ENCODE results near the gene ERGIC3. TPM values are rescaled to one million over a fixed set of nuclear protein-coding genes. Genes with fewer than 3 reads are reported as not detected.

Gene ERGIC3
- 254 and 292 TPM in 2 replicates for total RNA-seq (2012; rRNA removed)

GRCh38 chr20:35541783-35542662 lies at the start of gene ERGIC3:
ERGIC3 (plus strand) TSS chr20:35542078; CDS start chr20:35542098, 20 bp downstream.
- Histone ChIP-seq H3K36me3 (ENCODE audit: insufficient read depth, low read length) (peaks cover 13% of the 10 kb centered on the region), H3K27me3 (ENCODE audit: control insufficient read depth, insufficient read depth, low read length) (no peaks in the 10 kb centered on the region), H3K4me3 (ENCODE audit: low read length) (peak within 1 kb of the TSS; percentile 90)

GRCh38 chr20:35492352-35492751 lies 49.5 kb upstream of the ERGIC3 start:
- no peak overlapping the region for H3K4me3 ChIP-seq (ENCODE audit: low read length)
- no peaks in the 10 kb centered on the region for H3K9me3 ChIP-seq (replicated peaks; ENCODE audit: low read length)
- peaks cover 2% of the 10 kb centered on the region for H3K4me1 ChIP-seq (ENCODE audit: control insufficient read depth, insufficient read depth, low read length)
- H3K9ac ChIP-seq (ENCODE audit: low read depth, low read length), result no peak overlapping the region
- H3K4me2 ChIP-seq (ENCODE audit: low read length), result no peak overlapping the region
- peaks cover 55% of the 10 kb centered on the region for H3K36me3 ChIP-seq (ENCODE audit: insufficient read depth, low read length)
- H3K27me3 ChIP-seq (ENCODE audit: control insufficient read depth, insufficient read depth, low read length), result no peaks in the 10 kb centered on the region

More at GRCh38 chr20:35541783-35542662, at the start of gene ERGIC3:
- Histone ChIP-seq H3K9me3 (replicated peaks; ENCODE audit: low read length) (no peaks in the 10 kb centered on the region), H3K9ac (ENCODE audit: low read depth, low read length) (peak within 1 kb of the TSS; percentile 88), H3K4me2 (ENCODE audit: low read length) (peak within 1 kb of the TSS; percentile 85), H3K4me1 (ENCODE audit: control insufficient read depth, insufficient read depth, low read length) (peaks cover 12% of the 10 kb centered on the region)

- Histone ChIP-seq H3K4me2 (ENCODE audit: low read length) (no peak overlapping the region), H3K9ac (ENCODE audit: low read depth, low read length) (no peak overlapping the region), H3K4me1 (ENCODE audit: control insufficient read depth, insufficient read depth, low read length) (peaks cover 3% of the 10 kb centered on the region), H3K36me3 (ENCODE audit: insufficient read depth, low read length) (peaks cover 78% of the 10 kb centered on the region), H3K27me3 (ENCODE audit: control insufficient read depth, insufficient read depth, low read length) (no peaks in the 10 kb centered on the region), H3K4me3 (ENCODE audit: low read length) (no peak overlapping the region), H3K9me3 (replicated peaks; ENCODE audit: low read length) (no peaks in the 10 kb centered on the region)
These were observed 45.4 kb upstream of the ERGIC3 start for GRCh38 chr20:35496481-35496880.

GRCh38 chr20:35497320-35497719 lies 44.6 kb upstream of the ERGIC3 start:
- peak overlapping the region; percentile 41 for H3K9ac ChIP-seq (ENCODE audit: low read depth, low read length)
- no peak overlapping the region for H3K4me2 ChIP-seq (ENCODE audit: low read length)
- H3K27me3 ChIP-seq (ENCODE audit: control insufficient read depth, insufficient read depth, low read length), result no peaks in the 10 kb centered on the region
- no peaks in the 10 kb centered on the region for H3K9me3 ChIP-seq (replicated peaks; ENCODE audit: low read length)
- H3K4me3 ChIP-seq (ENCODE audit: low read length), result no peak overlapping the region
- H3K36me3 ChIP-seq (ENCODE audit: insufficient read depth, low read length), result peaks cover 84% of the 10 kb centered on the region
- H3K4me1 ChIP-seq (ENCODE audit: control insufficient read depth, insufficient read depth, low read length), result peaks cover 3% of the 10 kb centered on the region

- no peaks in the 10 kb centered on the region for H3K9me3 ChIP-seq (replicated peaks; ENCODE audit: low read length)
- no peak overlapping the region for H3K4me2 ChIP-seq (ENCODE audit: low read length)
- H3K27me3 ChIP-seq (ENCODE audit: control insufficient read depth, insufficient read depth, low read length), result no peaks in the 10 kb centered on the region
- peaks cover 86% of the 10 kb centered on the region for H3K36me3 ChIP-seq (ENCODE audit: insufficient read depth, low read length)
- peak overlapping the region; percentile 54 for H3K9ac ChIP-seq (ENCODE audit: low read depth, low read length)
- H3K4me3 ChIP-seq (ENCODE audit: low read length), result no peak overlapping the region
- H3K4me1 ChIP-seq (ENCODE audit: control insufficient read depth, insufficient read depth, low read length), result peaks cover 3% of the 10 kb centered on the region
These were observed 44.1 kb upstream of the ERGIC3 start for GRCh38 chr20:35497780-35498189.

- peaks cover 89% of the 10 kb centered on the region for H3K36me3 ChIP-seq (ENCODE audit: insufficient read depth, low read length)
- H3K9ac ChIP-seq (ENCODE audit: low read depth, low read length), result no peak overlapping the region
- no peaks in the 10 kb centered on the region for H3K9me3 ChIP-seq (replicated peaks; ENCODE audit: low read length)
- no peaks in the 10 kb centered on the region for H3K27me3 ChIP-seq (ENCODE audit: control insufficient read depth, insufficient read depth, low read length)
- H3K4me1 ChIP-seq (ENCODE audit: control insufficient read depth, insufficient read depth, low read length), result peaks cover 3% of the 10 kb centered on the region
- no peak overlapping the region for H3K4me3 ChIP-seq (ENCODE audit: low read length)
- H3K4me2 ChIP-seq (ENCODE audit: low read length), result no peak overlapping the region
These were observed 42.6 kb upstream of the ERGIC3 start for GRCh38 chr20:35499271-35499670.

GRCh38 chr20:35502352-35502751 lies 39.5 kb upstream of the ERGIC3 start:
- peaks cover 19% of the 10 kb centered on the region for H3K4me1 ChIP-seq (ENCODE audit: control insufficient read depth, insufficient read depth, low read length)
- H3K4me2 ChIP-seq (ENCODE audit: low read length), result no peak overlapping the region
- no peaks in the 10 kb centered on the region for H3K9me3 ChIP-seq (replicated peaks; ENCODE audit: low read length)
- no peak overlapping the region for H3K4me3 ChIP-seq (ENCODE audit: low read length)
- H3K27me3 ChIP-seq (ENCODE audit: control insufficient read depth, insufficient read depth, low read length), result no peaks in the 10 kb centered on the region
- H3K9ac ChIP-seq (ENCODE audit: low read depth, low read length), result no peak overlapping the region
- peaks cover 86% of the 10 kb centered on the region for H3K36me3 ChIP-seq (ENCODE audit: insufficient read depth, low read length)

- H3K27me3 ChIP-seq (ENCODE audit: control insufficient read depth, insufficient read depth, low read length), result no peaks in the 10 kb centered on the region
- H3K36me3 ChIP-seq (ENCODE audit: insufficient read depth, low read length), result peaks cover 84% of the 10 kb centered on the region
- H3K9me3 ChIP-seq (replicated peaks; ENCODE audit: low read length), result no peaks in the 10 kb centered on the region
- H3K4me3 ChIP-seq (ENCODE audit: low read length), result no peak overlapping the region
- H3K4me1 ChIP-seq (ENCODE audit: control insufficient read depth, insufficient read depth, low read length), result peaks cover 20% of the 10 kb centered on the region
- H3K4me2 ChIP-seq (ENCODE audit: low read length), result no peak overlapping the region
- no peak overlapping the region for H3K9ac ChIP-seq (ENCODE audit: low read depth, low read length)
These were observed 38.6 kb upstream of the ERGIC3 start for GRCh38 chr20:35503281-35503680.

GRCh38 chr20:35503841-35504561 lies 37.9 kb upstream of the ERGIC3 start:
- Histone ChIP-seq H3K9me3 (replicated peaks; ENCODE audit: low read length) (no peaks in the 10 kb centered on the region), H3K4me2 (ENCODE audit: low read length) (no peak overlapping the region), H3K36me3 (ENCODE audit: insufficient read depth, low read length) (peaks cover 84% of the 10 kb centered on the region), H3K27me3 (ENCODE audit: control insufficient read depth, insufficient read depth, low read length) (no peaks in the 10 kb centered on the region), H3K4me1 (ENCODE audit: control insufficient read depth, insufficient read depth, low read length) (peaks cover 20% of the 10 kb centered on the region), H3K9ac (ENCODE audit: low read depth, low read length) (no peak overlapping the region), H3K4me3 (ENCODE audit: low read length) (no peak overlapping the region)

- Histone ChIP-seq H3K9ac (ENCODE audit: low read depth, low read length) (no peak overlapping the region), H3K4me1 (ENCODE audit: control insufficient read depth, insufficient read depth, low read length) (peaks cover 20% of the 10 kb centered on the region), H3K36me3 (ENCODE audit: insufficient read depth, low read length) (peaks cover 80% of the 10 kb centered on the region), H3K27me3 (ENCODE audit: control insufficient read depth, insufficient read depth, low read length) (no peaks in the 10 kb centered on the region), H3K4me2 (ENCODE audit: low read length) (no peak overlapping the region), H3K4me3 (ENCODE audit: low read length) (no peak overlapping the region), H3K9me3 (replicated peaks; ENCODE audit: low read length) (no peaks in the 10 kb centered on the region)
These were observed 37.1 kb upstream of the ERGIC3 start for GRCh38 chr20:35504751-35505150.

- no peak overlapping the region for H3K4me3 ChIP-seq (ENCODE audit: low read length)
- peaks cover 81% of the 10 kb centered on the region for H3K36me3 ChIP-seq (ENCODE audit: insufficient read depth, low read length)
- no peak overlapping the region for H3K9ac ChIP-seq (ENCODE audit: low read depth, low read length)
- peaks cover 20% of the 10 kb centered on the region for H3K4me1 ChIP-seq (ENCODE audit: control insufficient read depth, insufficient read depth, low read length)
- no peaks in the 10 kb centered on the region for H3K9me3 ChIP-seq (replicated peaks; ENCODE audit: low read length)
- H3K4me2 ChIP-seq (ENCODE audit: low read length), result no peak overlapping the region
- H3K27me3 ChIP-seq (ENCODE audit: control insufficient read depth, insufficient read depth, low read length), result no peaks in the 10 kb centered on the region
These were observed 35.7 kb upstream of the ERGIC3 start for GRCh38 chr20:35506179-35506578.

Data from skeletal muscle satellite cell (primary cell).